Ascending aorta (tissue), 2 donors: ENCODE results near the gene EFNB3. TPM values are rescaled to one million over a fixed set of nuclear protein-coding genes. Genes with fewer than 3 reads are reported as not detected.

Experiments
- DNase-seq, 2 donors: peaks; one replicate each; pipeline ENCODE4 v3.0.0-alpha.2; 2019; ENCODE audit warnings: low spot score in 2 of 2
- H3K27ac ChIP-seq, 2 donors: fragments of 200-600 bp; sonication (generic); one replicate each; pipeline ENCODE4 v1.5.1; 2016 to 2017; ENCODE audit warnings: mild to moderate bottlenecking in 1 of 2
- H3K27me3 ChIP-seq: fragments of 200-600 bp; sonication (generic); one replicate; pipeline ENCODE4 v1.5.1; 2017
- H3K36me3 ChIP-seq, 2 donors: fragments of 200-600 bp; sonication (generic); one replicate each; pipeline ENCODE4 v1.5.1; 2016
- H3K4me1 ChIP-seq, 2 donors: fragments of 200-600 bp; sonication (generic); one replicate each; pipeline ENCODE4 v1.5.1; 2016 to 2017; ENCODE audit warnings: mild to moderate bottlenecking in 1 of 2
- H3K4me3 ChIP-seq, 2 donors: fragments of 200-600 bp; sonication (generic); one replicate each; pipeline ENCODE4 v1.5.1; 2016 to 2017; ENCODE audit warnings: mild to moderate bottlenecking in 1 of 2
- H3K9me3 ChIP-seq, 2 donors: fragments of 200-600 bp; sonication (generic); one replicate each; pipeline ENCODE4 v1.5.1; 2016
- CTCF ChIP-seq, 3 experiments: fragments of 200-600 bp in 2 of 3; fragments of 450-650 bp in 1 of 3; sonication (generic) in 2 of 3; IDR thresholded peaks; one replicate each; pipeline ENCODE4 v1.5.1; 2016 to 2019; ENCODE audit warnings: antibody characterized with exemption in 3 of 3, mild to moderate bottlenecking in 1 of 3, moderate library complexity in 1 of 3
- intact Hi-C: fragments of 100-400 bp; cut with DNase I; formaldehyde crosslinking; loops from one replicate; pipeline ENCODE4 v1.15.1; 2023
- total RNA-seq: library from RNA; depleted of rRNA; stranded (reverse); fragments of >200 nt; gene quantifications from one replicate; pipeline ENCODE4 v1.1.0, GENCODE V29; 2016

The EFNB3 gene
- total RNA-seq, 1 donor from 2014 or later: not detected

DNA sequence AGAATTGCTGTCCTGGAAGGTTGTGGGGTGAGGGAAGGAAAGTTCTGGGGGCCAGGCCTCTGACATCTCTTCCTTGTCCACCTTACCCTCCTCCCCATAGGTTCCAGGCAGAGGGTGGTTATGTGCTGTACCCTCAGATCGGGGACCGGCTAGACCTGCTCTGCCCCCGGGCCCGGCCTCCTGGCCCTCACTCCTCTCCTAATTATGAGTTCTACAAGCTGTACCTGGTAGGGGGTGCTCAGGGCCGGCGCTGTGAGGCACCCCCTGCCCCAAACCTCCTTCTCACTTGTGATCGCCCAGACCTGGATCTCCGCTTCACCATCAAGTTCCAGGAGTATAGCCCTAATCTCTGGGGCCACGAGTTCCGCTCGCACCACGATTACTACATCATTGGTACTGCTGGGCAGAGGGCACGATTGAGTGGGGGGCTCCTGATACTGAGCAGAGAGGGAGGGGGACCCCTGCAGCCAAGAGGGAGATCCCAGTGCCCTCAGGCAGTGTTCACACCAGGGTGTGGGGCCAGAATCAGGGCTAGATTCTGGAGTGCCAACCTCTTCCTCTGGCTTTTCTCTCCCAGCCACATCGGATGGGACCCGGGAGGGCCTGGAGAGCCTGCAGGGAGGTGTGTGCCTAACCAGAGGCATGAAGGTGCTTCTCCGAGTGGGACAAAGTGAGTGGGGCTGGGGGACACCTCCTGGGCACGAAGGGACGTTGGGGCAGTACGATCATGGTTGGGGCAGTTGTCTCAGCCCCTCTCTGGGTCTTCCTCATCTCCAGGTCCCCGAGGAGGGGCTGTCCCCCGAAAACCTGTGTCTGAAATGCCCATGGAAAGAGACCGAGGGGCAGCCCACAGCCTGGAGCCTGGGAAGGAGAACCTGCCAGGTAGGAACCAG lies 3.1 kb downstream of the EFNB3 start:
- DNase-seq: no peak
- H3K27me3 ChIP-seq: peaks cover 5% of the 10 kb centered on the region
- intact Hi-C loops: no loop called here
- no peak overlapping the region for H3K27ac ChIP-seq
- H3K4me1 ChIP-seq: peaks cover 6 to 11% of the 10 kb centered on the region in 2 donors
- H3K36me3 ChIP-seq: peaks cover 0 to under 1% of the 10 kb centered on the region in 2 donors
- no peak for TF ChIP-seq CTCF (IDR thresholded peaks at IDR 0.05)
- no peaks in the 10 kb centered on the region for H3K9me3 ChIP-seq
- no peak overlapping the region for H3K4me3 ChIP-seq

GRCh38 chr17:7709031-7709430 lies 4.0 kb downstream of the EFNB3 start:
- no peak overlapping the region for H3K4me3 ChIP-seq
- peaks cover 5% of the 10 kb centered on the region for H3K27me3 ChIP-seq
- no peak overlapping the region for H3K27ac ChIP-seq
- H3K36me3 ChIP-seq: no peaks in the 10 kb centered on the region
- no peaks in the 10 kb centered on the region for H3K9me3 ChIP-seq
- H3K4me1 ChIP-seq: peaks cover 6 to 11% of the 10 kb centered on the region in 2 donors
- intact Hi-C loops: no loop called here
- DNase-seq: no peak
- TF ChIP-seq CTCF (IDR thresholded peaks at IDR 0.05): no peak

GRCh38 chr17:7710301-7710700 lies 5.3 kb downstream of the EFNB3 start:
- Histone ChIP-seq H3K4me1 (peaks cover under 1 to 2% of the 10 kb centered on the region in 2 donors), H3K27me3 (peaks cover 1% of the 10 kb centered on the region)

DNA sequence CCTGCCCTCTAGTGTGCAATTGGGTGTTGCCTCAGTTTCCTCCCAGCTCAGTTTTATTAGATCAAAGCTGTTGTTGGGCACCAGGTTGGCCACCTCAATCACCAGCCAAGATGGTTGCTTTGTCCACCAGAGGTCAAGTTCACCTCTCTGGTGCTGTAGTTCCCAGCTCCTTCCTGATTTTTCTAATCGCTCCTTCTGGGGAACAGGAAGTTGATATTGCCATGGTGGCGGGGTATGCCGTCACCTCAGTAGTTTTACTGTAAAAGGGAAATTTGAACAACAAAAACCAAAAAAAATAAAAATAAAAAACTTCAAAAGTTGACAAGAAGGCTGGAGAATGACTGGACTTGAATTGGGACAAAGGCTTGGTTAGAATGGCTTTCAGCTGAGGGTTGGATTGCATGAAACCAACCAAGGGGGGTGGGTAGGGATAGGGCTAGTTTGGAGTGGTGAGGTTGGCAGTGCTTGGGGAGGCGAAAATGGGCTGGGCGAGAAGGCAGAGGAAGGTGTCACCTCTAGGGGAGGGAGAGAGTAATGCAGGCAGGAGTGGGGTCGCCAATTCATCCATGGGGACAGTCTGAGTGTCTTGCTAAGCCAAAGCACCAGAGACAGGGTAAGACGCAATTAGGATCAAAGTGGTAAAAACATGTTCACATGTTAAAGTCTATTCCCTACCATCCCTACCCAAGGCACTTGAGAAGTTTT lies 6.2 kb downstream of the EFNB3 start:
- H3K9me3 ChIP-seq: no peaks in the 10 kb centered on the region
- TF ChIP-seq CTCF (IDR thresholded peaks at IDR 0.05): no peak
- H3K27me3 ChIP-seq: no peaks in the 10 kb centered on the region
- H3K4me3 ChIP-seq: no peak overlapping the region
- H3K36me3 ChIP-seq: no peaks in the 10 kb centered on the region
- intact Hi-C loops: no loop called here
- H3K4me1 ChIP-seq: no peaks in the 10 kb centered on the region
- no peak for DNase-seq
- no peak overlapping the region for H3K27ac ChIP-seq

More at GRCh38 chr17:7710301-7710700, 5.3 kb downstream of the EFNB3 start:
- no peak for DNase-seq
- Histone ChIP-seq H3K4me3 (no peak overlapping the region), H3K27ac (no peak overlapping the region), H3K9me3 (no peaks in the 10 kb centered on the region), H3K36me3 (no peaks in the 10 kb centered on the region)
- TF ChIP-seq CTCF (IDR thresholded peaks at IDR 0.05): no peak
- intact Hi-C loops: no loop called here

- TF ChIP-seq CTCF (IDR thresholded peaks at IDR 0.05): no peak
- no peak overlapping the region for H3K27ac ChIP-seq
- H3K4me3 ChIP-seq: no peak overlapping the region
- peaks cover 0 to 10% of the 10 kb centered on the region in 2 donors for H3K4me1 ChIP-seq
- H3K27me3 ChIP-seq: no peaks in the 10 kb centered on the region
- intact Hi-C loops: no loop called here
- H3K9me3 ChIP-seq: no peaks in the 10 kb centered on the region
- H3K36me3 ChIP-seq: no peaks in the 10 kb centered on the region
- DNase-seq: no peak
Observed at GRCh38 chr17:7712111-7712771, 7.2 kb downstream of the EFNB3 start.
